NCI-H524 (cell line): ENCODE data around the gene CAMK1.

Experiments used
- DNase-seq, 2 experiments: peaks; one replicate each; lab custom pipeline; 2025; lab: John Stamatoyannopoulos, UW

Gene CAMK1

DNA sequence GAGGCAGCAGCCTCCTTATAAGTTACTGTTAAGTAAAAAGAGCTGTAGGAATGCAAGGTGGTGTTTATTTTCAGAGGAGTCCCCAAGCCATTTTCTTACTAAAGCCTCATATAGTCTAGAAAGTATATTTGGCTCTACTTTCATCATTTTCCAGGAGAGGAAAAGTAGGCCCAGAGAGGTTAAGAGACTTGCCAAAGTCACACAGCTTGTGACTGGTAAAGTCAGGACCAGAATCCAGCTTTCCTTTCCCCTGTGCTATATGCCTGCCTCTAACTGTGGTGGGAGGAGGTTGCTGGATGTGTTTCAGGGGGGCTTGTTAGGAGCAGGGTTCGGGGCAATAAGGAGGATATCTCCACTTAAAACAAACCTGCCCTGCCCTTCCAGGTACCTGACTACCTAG, 27.2 kb downstream of the CAMK1 start:
- DNase-seq: no peak

- DNase-seq: no peak
Measured at GRCh38 chr3:9739181-9739580, 30.6 kb downstream of the CAMK1 start.

- DNase-seq: no peak
Measured at GRCh38 chr3:9736831-9737230, 32.9 kb downstream of the CAMK1 start.

GRCh38 chr3:9732740-9733115, 37.0 kb downstream of the CAMK1 start:
- no peak for DNase-seq

- no peak for DNase-seq
Measured at GRCh38 chr3:9732080-9732739, 37.5 kb downstream of the CAMK1 start.

GRCh38 chr3:9731206-9732079, 38.3 kb downstream of the CAMK1 start, which contains the start of gene BRPF1:
Gene BRPF1 (plus strand): TSS chr3:9731735. CDS start chr3:9734141, 2,406 bp downstream.
- DNase-seq: peak; percentile 95 to 97

- no peak for DNase-seq
Measured at GRCh38 chr3:9730657-9731205, 39.0 kb downstream of the CAMK1 start.

DNA sequence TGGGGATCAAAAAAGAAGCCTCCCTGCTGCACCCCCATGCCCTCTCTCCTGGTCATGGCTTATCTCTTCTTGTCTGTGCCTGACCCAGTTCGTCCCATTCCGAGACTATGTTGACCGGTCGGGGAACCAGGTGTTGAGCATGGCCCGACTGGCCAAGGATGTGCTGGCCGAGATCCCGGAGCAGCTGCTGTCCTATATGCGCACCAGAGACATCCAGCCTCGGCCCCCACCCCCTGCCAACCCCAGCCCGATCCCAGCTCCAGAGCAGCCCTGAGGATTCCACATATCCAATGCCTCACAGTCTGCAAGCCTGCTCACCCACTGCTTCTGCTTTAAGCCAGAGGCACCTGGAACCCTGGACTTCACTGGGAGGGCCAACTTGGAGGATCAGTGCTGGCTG, 40.3 kb downstream of the CAMK1 start:
- no peak for DNase-seq

DNA sequence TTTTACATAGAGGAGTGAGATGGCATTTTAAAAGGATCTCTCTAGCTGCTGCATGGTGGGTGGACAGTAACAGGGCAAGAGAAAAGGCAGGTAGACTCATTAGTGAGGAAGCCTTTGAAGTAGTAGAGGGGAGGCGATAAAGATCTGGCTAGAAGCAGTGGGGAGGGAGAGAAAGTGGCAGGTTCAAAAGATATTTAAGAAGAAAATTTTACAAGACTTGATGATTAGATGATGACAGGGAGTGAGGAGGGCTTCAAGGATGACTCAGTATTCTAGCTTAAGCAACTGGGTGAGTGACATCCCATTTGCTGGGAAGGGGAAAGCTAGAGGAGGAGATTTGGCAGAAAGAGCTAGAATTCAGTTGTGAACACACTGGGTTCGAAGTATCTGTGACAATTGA, 42.0 kb downstream of the CAMK1 start:
- no peak for DNase-seq

GRCh38 chr3:9727041-9727595, 42.6 kb downstream of the CAMK1 start:
- DNase-seq: peak; percentile 21 to 52

- DNase-seq: no peak
Measured at GRCh38 chr3:9725775-9726515, 43.8 kb downstream of the CAMK1 start.

- DNase-seq: no peak
Measured at GRCh38 chr3:9721700-9722060, 48.1 kb downstream of the CAMK1 start.

GRCh38 chr3:9721015-9721699, 48.6 kb downstream of the CAMK1 start:
- DNase-seq: no peak

DNA sequence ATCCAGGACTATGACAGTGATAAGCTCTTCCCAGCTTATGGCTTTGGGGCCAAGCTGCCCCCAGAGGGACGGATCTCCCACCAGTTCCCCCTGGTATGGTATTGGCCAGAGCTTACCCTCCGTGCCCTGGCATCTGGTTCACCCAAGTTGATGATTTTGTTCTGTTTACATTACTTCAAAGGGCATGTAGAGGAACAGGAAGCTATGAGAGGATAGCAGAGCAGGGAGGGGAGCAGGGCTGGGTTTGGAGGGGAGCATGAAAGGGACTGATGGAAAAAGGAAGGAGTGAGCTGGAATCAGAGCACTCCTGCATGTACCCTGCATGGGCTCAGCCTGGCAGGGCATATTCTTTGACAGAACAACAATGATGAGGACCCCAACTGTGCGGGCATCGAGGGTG, 51.6 kb downstream of the CAMK1 start:
- no peak for DNase-seq

DNA sequence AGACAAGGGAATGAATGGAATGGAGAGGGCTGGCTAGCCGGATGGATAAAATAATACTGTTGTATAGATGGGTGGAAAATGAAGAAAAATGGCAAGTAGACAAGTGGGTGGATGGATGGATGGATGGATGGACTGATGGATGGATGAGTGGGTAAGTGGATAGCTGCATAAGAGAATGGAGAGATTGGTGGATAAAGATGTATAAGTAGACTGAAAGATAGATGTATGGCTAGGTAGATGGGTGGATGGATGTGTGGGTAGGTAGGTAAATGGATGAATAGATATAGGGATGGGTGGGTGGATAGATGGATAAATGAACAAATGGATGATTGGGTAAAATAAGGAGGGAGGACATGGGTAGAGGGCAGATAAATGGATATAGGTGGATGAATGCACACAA, 52.2 kb downstream of the CAMK1 start:
- no peak for DNase-seq

GRCh38 chr3:9716801-9717555, 52.8 kb downstream of the CAMK1 start:
- no peak for DNase-seq

DNA sequence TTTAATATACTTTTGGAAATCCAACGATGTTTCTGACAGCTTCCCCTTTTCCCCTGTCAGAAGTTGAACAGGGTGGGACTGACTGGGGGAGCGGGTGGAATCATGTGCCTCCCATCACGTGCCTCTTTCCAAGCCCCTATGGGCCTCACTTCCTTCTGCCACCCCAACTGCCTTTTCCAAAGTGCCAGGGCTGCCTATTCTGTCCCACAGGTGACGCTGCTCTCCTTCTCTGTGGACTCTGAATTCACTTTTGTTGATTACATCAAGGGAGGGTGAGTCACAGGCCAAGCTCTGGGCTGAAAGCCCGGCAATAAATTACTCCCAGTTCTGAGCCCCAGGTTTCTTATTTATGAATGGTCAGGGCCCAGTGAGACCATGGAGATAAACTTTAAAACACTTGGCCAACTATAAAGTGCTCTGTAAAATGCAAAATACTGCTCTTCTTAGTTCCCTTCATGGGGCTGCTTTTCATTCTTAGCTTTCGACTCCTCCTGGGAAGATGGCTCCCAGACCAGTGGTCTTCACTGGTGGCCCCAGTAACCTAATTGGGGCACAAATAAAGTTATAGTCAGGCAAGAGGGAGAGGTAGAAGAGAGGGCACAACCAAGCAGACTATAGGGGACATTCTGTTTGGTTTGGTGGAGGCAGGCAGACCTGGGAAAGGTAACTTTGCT, 53.8 kb downstream of the CAMK1 start:
- DNase-seq: no peak

DNA sequence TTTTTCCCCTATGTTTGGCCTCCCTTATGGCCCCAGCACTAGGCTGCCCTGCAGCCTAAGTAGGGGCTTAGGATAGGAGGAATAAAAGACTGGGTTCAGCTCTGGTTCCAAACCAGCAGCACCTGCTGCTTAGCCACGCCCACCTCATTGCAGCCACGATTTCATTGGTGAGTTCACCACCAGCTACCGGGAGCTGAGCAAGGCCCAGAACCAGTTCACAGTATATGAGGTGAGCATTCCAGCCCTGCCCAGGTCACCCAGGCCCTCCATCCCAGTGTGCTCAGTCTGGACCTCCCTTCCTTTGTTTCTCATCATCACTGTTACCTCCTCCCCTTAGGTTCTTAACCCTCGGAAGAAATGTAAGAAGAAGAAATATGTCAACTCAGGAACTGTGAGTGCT, 54.6 kb downstream of the CAMK1 start:
- no peak for DNase-seq

GRCh38 chr3:9713142-9713541, 56.6 kb downstream of the CAMK1 start:
- no peak for DNase-seq

- DNase-seq: no peak
Measured at GRCh38 chr3:9712415-9712814, 57.3 kb downstream of the CAMK1 start.
